Measurements from ENCODE around the gene ITPR1. TPM values are rescaled to one million over a fixed set of nuclear protein-coding genes. Genes with fewer than 3 reads are reported as not detected.

ITPR1 gene
- total RNA-seq, 4 donors from 2014 or later: 184 to 305 (median 218) TPM

GRCh38 chr3:4685673-4686345 is 192.7 kb downstream of the ITPR1 start:
- Histone ChIP-seq H3K4me1 (peaks cover 0 to 6% (median under 1%) of the 10 kb centered on the region in 3 donors), H3K27me3 (no peaks in the 10 kb centered on the region), H3K27ac (no peak overlapping the region), H3K9me3 (peaks cover 0 to 9% (median 0%) of the 10 kb centered on the region in 3 donors), H3K36me3 (peaks cover 0 to 99% of the 10 kb centered on the region in 2 donors), H3K4me3 (no peak overlapping the region)
- TF ChIP-seq EP300 (IDR thresholded peaks at IDR 0.05) (no peak), POLR2AphosphoS5 (IDR thresholded peaks at IDR 0.05) (no peak), POLR2A (IDR thresholded peaks at IDR 0.05) (no peak), CTCF (IDR thresholded peaks at IDR 0.05) (no peak)
- ATAC-seq: no peak
- 84 to 96% methylated on average over 5 to 10 of the region's 10 CpGs for WGBS, 2 donors (ENCODE audit: low coverage in 1 of 2)

- Histone ChIP-seq H3K4me3 (no peak overlapping the region), H3K27ac (no peak overlapping the region), H3K36me3 (peaks cover 0 to 99% of the 10 kb centered on the region in 2 donors), H3K9me3 (peaks cover 0 to 9% (median 0%) of the 10 kb centered on the region in 3 donors), H3K27me3 (no peaks in the 10 kb centered on the region), H3K4me1 (no peaks in the 10 kb centered on the region)
- no peak for ATAC-seq
- TF ChIP-seq POLR2AphosphoS5 (IDR thresholded peaks at IDR 0.05) (no peak), POLR2A (IDR thresholded peaks at IDR 0.05) (no peak), CTCF (IDR thresholded peaks at IDR 0.05) (no peak), EP300 (IDR thresholded peaks at IDR 0.05) (no peak)
- 75 to 80% methylated on average over 2 to 4 of the region's 4 CpGs for WGBS, 2 donors (ENCODE audit: low coverage in 1 of 2)
These were observed 193.5 kb downstream of the ITPR1 start for GRCh38 chr3:4686619-4687018.

- WGBS, 2 donors (ENCODE audit: low coverage in 1 of 2): 52 to 61% methylated on average over 4 of the region's 4 CpGs
- ATAC-seq: no peak
- no peak for TF ChIP-seq CTCF (IDR thresholded peaks at IDR 0.05)
- TF ChIP-seq EP300 (IDR thresholded peaks at IDR 0.05): no peak
- no peak for TF ChIP-seq POLR2AphosphoS5 (IDR thresholded peaks at IDR 0.05)
- no peak for TF ChIP-seq POLR2A (IDR thresholded peaks at IDR 0.05)
- peaks cover 0 to 100% of the 10 kb centered on the region in 2 donors for H3K36me3 ChIP-seq
- H3K4me3 ChIP-seq: no peak overlapping the region
- H3K4me1 ChIP-seq: no peaks in the 10 kb centered on the region
- H3K9me3 ChIP-seq: peaks cover 0 to 9% (median 0%) of the 10 kb centered on the region in 3 donors
- H3K27ac ChIP-seq: peak overlapping the region in 1 of 4 donors; percentile 4
- H3K27me3 ChIP-seq: no peaks in the 10 kb centered on the region
These were observed 194.0 kb downstream of the ITPR1 start for GRCh38 chr3:4687167-4687566.

- no peak for TF ChIP-seq POLR2A (IDR thresholded peaks at IDR 0.05)
- TF ChIP-seq CTCF (IDR thresholded peaks at IDR 0.05): no peak
- no peak for TF ChIP-seq POLR2AphosphoS5 (IDR thresholded peaks at IDR 0.05)
- TF ChIP-seq EP300 (IDR thresholded peaks at IDR 0.05): no peak
- H3K36me3 ChIP-seq: peaks cover 0 to 100% of the 10 kb centered on the region in 2 donors
- H3K4me1 ChIP-seq: no peaks in the 10 kb centered on the region
- H3K27ac ChIP-seq: peak overlapping the region in 1 of 4 donors; percentile 4
- no peak overlapping the region for H3K4me3 ChIP-seq
- 66 to 87% methylated on average over 3 to 5 of the region's 5 CpGs for WGBS, 2 donors (ENCODE audit: low coverage in 1 of 2)
- no peak for ATAC-seq
- no peaks in the 10 kb centered on the region for H3K27me3 ChIP-seq
- H3K9me3 ChIP-seq: peaks cover 0 to 9% (median 0%) of the 10 kb centered on the region in 3 donors
These were observed 194.4 kb downstream of the ITPR1 start for GRCh38 chr3:4687596-4687995.

GRCh38 chr3:4688411-4688810 is 195.3 kb downstream of the ITPR1 start:
- H3K4me1 ChIP-seq: no peaks in the 10 kb centered on the region
- no peak overlapping the region for H3K4me3 ChIP-seq
- H3K36me3 ChIP-seq: peaks cover 0 to 100% of the 10 kb centered on the region in 2 donors
- 52 to 100% methylated on average over 1 to 2 of the region's 4 CpGs for WGBS, 2 donors (ENCODE audit: low coverage in 1 of 2)
- H3K27ac ChIP-seq: peak overlapping the region in 1 of 4 donors; percentile 4
- H3K9me3 ChIP-seq: peaks cover 0 to 9% (median 0%) of the 10 kb centered on the region in 3 donors
- ATAC-seq: no peak
- TF ChIP-seq POLR2AphosphoS5 (IDR thresholded peaks at IDR 0.05) (no peak), EP300 (IDR thresholded peaks at IDR 0.05) (no peak), POLR2A (IDR thresholded peaks at IDR 0.05) (no peak), CTCF (IDR thresholded peaks at IDR 0.05) (no peak)
- H3K27me3 ChIP-seq: no peaks in the 10 kb centered on the region

Data from gastroesophageal sphincter (tissue), 4 donors.